AG10803 (cell line): ENCODE data around the gene SDCBP2.

Experiments
- DNase-seq: peaks from one replicate; pipeline ENCODE4 v3.0.0; 2010; ENCODE audit warnings: low read depth
- H3K4me3 ChIP-seq: 2 replicates; pipeline ENCODE4 v1.5.1; 2011; ENCODE audit warnings: mild to moderate bottlenecking, low read length, control low read depth
- TF ChIP-seq, protein P1 (sequence below): conservative IDR thresholded peaks from 2 replicates; pipeline ENCODE4 v1.5.1; 2011; ENCODE audit warnings: mild to moderate bottlenecking, low read length, control low read depth, inconsistent platforms

The SDCBP2 gene

DNA sequence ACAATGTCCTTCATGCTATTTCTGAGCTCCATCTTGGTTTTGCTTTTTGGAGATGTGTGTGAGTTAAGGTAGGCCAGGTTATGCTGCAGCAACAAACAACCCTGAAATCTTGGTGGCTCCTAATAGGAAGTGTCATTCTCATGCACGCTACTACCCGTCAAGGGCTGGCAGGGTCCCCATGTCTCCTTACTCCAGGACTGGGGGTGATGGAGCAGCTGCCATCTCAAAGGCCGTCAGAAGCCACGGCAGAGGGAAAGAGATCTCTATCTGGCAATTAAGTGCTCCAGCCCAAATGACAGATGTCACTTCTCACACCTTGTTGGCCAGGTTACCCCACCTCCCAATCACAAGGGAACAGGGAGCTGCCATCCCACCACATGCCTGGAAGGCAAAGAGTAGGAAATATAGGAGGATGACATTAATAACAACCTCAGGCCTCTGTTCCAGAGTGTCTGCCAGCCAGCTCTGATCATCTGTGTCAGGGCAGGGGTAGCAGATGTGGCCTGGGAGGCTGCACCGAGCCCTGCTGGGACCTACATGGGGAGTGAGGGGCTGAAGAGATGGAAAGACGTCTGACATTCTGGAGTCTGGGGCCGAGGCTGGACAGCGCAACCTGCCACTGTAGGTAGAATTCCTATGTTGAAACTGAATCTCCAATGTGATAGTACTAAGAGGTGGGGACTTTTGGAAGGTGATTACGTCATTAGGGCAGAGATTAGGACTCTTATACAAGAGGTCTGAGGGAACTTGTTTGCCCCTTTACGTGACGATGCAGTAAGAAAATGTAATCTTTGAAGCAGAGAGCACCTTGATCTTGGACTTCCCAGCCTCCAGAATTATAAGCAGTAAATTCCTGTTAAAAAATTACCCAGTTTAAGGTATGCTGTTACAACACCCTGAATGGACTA is 4.8 kb upstream of the SDCBP2 start:
- H3K4me3 ChIP-seq = no peak overlapping the region
- TF ChIP-seq, protein P1, sequence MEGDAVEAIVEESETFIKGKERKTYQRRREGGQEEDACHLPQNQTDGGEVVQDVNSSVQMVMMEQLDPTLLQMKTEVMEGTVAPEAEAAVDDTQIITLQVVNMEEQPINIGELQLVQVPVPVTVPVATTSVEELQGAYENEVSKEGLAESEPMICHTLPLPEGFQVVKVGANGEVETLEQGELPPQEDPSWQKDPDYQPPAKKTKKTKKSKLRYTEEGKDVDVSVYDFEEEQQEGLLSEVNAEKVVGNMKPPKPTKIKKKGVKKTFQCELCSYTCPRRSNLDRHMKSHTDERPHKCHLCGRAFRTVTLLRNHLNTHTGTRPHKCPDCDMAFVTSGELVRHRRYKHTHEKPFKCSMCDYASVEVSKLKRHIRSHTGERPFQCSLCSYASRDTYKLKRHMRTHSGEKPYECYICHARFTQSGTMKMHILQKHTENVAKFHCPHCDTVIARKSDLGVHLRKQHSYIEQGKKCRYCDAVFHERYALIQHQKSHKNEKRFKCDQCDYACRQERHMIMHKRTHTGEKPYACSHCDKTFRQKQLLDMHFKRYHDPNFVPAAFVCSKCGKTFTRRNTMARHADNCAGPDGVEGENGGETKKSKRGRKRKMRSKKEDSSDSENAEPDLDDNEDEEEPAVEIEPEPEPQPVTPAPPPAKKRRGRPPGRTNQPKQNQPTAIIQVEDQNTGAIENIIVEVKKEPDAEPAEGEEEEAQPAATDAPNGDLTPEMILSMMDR = no peak
- no peak for DNase-seq

DNA sequence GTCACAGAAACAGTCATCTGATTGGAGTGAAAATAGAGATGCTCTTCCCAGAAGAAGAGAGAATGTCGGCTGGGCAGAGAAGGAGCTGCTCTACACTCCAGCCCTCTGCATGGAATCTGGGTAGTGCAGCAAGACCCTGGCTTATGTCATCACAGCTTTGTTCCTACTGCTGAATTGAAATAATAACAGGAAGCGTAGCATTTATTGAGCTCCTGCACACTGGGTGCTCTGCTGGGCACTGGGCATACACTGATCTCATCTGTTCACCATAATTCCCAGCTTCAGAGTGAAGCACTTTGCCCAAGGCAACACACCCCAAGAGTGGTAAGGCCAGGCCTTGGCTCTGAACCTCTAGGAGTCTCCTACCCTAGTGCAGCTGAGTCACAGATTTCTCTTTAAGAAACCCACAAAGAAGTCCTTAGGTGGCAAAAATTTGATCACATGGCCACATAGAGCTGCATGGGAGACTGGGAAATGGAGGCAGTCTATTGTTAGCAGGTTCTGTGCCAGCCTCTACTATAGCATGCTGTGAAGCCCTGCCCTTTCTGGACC is 3.9 kb upstream of the SDCBP2 start:
- TF ChIP-seq, protein P1 = no peak
- no peak for DNase-seq
- no peak overlapping the region for H3K4me3 ChIP-seq

GRCh38 chr20:1331801-1332453 is 3.0 kb upstream of the SDCBP2 start:
- DNase-seq = no peak
- TF ChIP-seq, protein P1 = no peak
- H3K4me3 ChIP-seq = no peak overlapping the region

- no peak for DNase-seq
- no peak overlapping the region for H3K4me3 ChIP-seq
- TF ChIP-seq, protein P1 = no peak
Observed at GRCh38 chr20:1331101-1331500, 2.2 kb upstream of the SDCBP2 start.

GRCh38 chr20:1330075-1330830 is 1.3 kb upstream of the SDCBP2 start:
- TF ChIP-seq, protein P1 = no peak
- H3K4me3 ChIP-seq = no peak overlapping the region
- DNase-seq = peak; percentile 38

DNA sequence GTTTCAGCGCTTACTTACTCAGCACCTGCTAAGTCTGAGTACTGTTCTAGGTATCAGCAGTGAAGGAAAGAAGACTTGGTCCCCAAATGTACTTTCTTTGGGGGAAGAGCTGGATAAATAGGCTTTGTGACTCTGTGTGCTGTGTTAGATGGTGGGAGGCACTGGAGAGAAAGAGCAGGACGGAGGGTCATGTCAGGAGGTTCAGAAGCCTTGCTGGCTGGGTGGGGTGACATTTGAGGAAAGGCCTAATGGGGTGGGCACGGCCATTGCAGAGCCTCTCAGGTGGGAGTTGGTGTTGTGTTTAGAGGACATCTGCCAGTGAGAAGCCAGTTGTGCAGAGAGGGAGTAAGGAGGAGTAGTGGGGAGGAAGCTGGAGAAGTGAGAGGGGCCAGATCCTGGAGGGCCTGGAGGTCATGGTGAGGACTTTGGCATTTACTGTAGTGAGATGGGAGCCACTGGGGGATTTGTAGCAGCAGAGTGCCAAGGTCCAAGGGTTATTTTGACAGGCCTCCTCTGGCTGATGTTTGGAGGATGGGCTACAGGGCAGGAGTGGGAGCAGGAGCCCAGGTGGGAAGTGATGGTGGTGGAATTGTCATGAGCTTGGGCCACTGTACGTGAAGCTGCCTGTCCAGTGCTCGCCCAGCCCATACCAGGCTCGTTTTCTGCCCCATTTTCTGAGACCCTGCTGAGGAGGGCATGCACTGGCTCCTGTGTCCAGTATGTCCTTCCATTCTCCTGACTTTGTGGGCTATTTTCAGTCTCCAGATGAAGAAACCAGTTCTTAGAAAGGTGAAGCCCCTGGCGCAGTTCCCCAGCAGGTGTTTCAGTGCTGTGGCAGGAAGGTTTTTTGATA is 886 bp downstream of the SDCBP2 start:
- TF ChIP-seq, protein P1 = no peak
- DNase-seq = no peak
- no peak overlapping the region for H3K4me3 ChIP-seq
